Mesenchymal stem cell (in vitro differentiated cells and primary cell): ENCODE measurements around the gene METRNL.
"Not testable (repeated sequence)": the region's sequence is repeated elsewhere in the genome, so short reads cannot be mapped to it uniquely, and the experiment has no call there.

Source experiments
- DNase-seq: peaks from one replicate; pipeline ENCODE4 v3.0.0-alpha.2; 2013
- H2AFZ ChIP-seq: one replicate; pipeline ENCODE4 v1.6.1; 2013; ENCODE audit warnings: low read depth, mild to moderate bottlenecking, control low read depth, inconsistent platforms, low read length, moderate library complexity
- H2AK5ac ChIP-seq: 2 replicates; pipeline ENCODE4 v1.6.1; 2013; ENCODE audit warnings: low read length, moderate library complexity, mild to moderate bottlenecking, inconsistent platforms; ENCODE audit not compliant: severe bottlenecking
- H2BK120ac ChIP-seq: one replicate; pipeline ENCODE4 v1.6.1; 2013; ENCODE audit warnings: low read depth, mild to moderate bottlenecking, inconsistent platforms, low read length, moderate library complexity
- H2BK12ac ChIP-seq, 2 experiments: one replicate each; pipeline ENCODE4 v1.6.1; 2013; ENCODE audit warnings: inconsistent platforms in 2 of 2, low read length in 2 of 2, mild to moderate bottlenecking in 2 of 2, moderate library complexity in 2 of 2, control low read depth in 1 of 2
- H2BK15ac ChIP-seq: one replicate; pipeline ENCODE4 v1.6.1; 2013; ENCODE audit warnings: mild to moderate bottlenecking, low read depth, inconsistent platforms; ENCODE audit not compliant: poor library complexity, severe bottlenecking
- H2BK5ac ChIP-seq: 2 replicates; pipeline ENCODE4 v1.6.1; 2013; ENCODE audit warnings: low read depth, mild to moderate bottlenecking, low read length, control low read depth, inconsistent platforms; ENCODE audit not compliant: poor library complexity, severe bottlenecking
- H3K14ac ChIP-seq, 2 experiments: one replicate each; pipeline ENCODE4 v1.6.1; 2013; ENCODE audit warnings: inconsistent platforms in 2 of 2, low read length in 2 of 2, control low read depth in 1 of 2, mild to moderate bottlenecking in 1 of 2, moderate library complexity in 1 of 2
- H3K18ac ChIP-seq, 2 experiments: one replicate each; pipeline ENCODE4 v1.6.1; 2013; ENCODE audit warnings: inconsistent platforms in 2 of 2, low read length in 2 of 2, control low read depth in 1 of 2, low read depth in 1 of 2, mild to moderate bottlenecking in 1 of 2
- H3K23ac ChIP-seq, 2 experiments: one replicate each; pipeline ENCODE4 v1.6.1; 2013; ENCODE audit warnings: inconsistent platforms in 2 of 2, low read length in 2 of 2, mild to moderate bottlenecking in 2 of 2, moderate library complexity in 2 of 2, control low read depth in 1 of 2
- H3K27ac ChIP-seq: 2 replicates; pipeline ENCODE4 v1.5.1; 2013; ENCODE audit warnings: mild to moderate bottlenecking, moderate library complexity, low read length, control low read depth, inconsistent platforms; ENCODE audit not compliant: poor library complexity, severe bottlenecking
- H3K27me3 ChIP-seq, 2 experiments: 2 replicates each; pipeline versions ENCODE4 v1.6.1 to v1.7.0; 2013; ENCODE audit warnings: low read length in 2 of 2, mild to moderate bottlenecking in 2 of 2, moderate library complexity in 2 of 2, control low read depth in 1 of 2, inconsistent platforms in 1 of 2; ENCODE audit not compliant: control insufficient read depth in 1 of 2, insufficient read depth in 1 of 2
- H3K36me3 ChIP-seq, 2 experiments: 2 replicates each; pipeline versions ENCODE4 v1.6.1 to v1.7.0; 2013; ENCODE audit warnings: low read length in 2 of 2, control low read depth in 1 of 2, inconsistent platforms in 1 of 2, low read depth in 1 of 2, mild to moderate bottlenecking in 1 of 2; ENCODE audit not compliant: insufficient read depth in 2 of 2, control insufficient read depth in 1 of 2
- H3K4ac ChIP-seq, 2 experiments: one replicate each; pipeline ENCODE4 v1.6.1; 2013; ENCODE audit warnings: inconsistent platforms in 2 of 2, low read length in 2 of 2, mild to moderate bottlenecking in 2 of 2, moderate library complexity in 2 of 2, control low read depth in 1 of 2, low read depth in 1 of 2
- H3K4me1 ChIP-seq: 2 replicates; pipeline ENCODE4 v1.6.1; 2013; ENCODE audit warnings: low read depth, low read length, control low read depth; ENCODE audit not compliant: control insufficient read depth, insufficient read depth
- H3K4me2 ChIP-seq: 2 replicates; pipeline ENCODE4 v1.6.1; 2013; ENCODE audit warnings: low read length, mild to moderate bottlenecking, inconsistent platforms; ENCODE audit not compliant: poor library complexity, severe bottlenecking
- H3K4me3 ChIP-seq, 2 experiments: 2 replicates each; pipeline versions ENCODE4 v1.5.1 to v1.7.0; 2013; ENCODE audit warnings: low read length in 2 of 2, mild to moderate bottlenecking in 2 of 2, control low read depth in 1 of 2, low read depth in 1 of 2; ENCODE audit not compliant: insufficient read depth in 1 of 2
- H3K79me1 ChIP-seq: replicated peaks from 2 replicates; pipeline ENCODE4 v1.6.1; 2013; ENCODE audit warnings: mild to moderate bottlenecking, control low read depth, low read length, inconsistent platforms; ENCODE audit not compliant: poor library complexity, severe bottlenecking
- H3K9ac ChIP-seq: 2 replicates; pipeline ENCODE4 v1.7.0; 2013; ENCODE audit warnings: mild to moderate bottlenecking, low read length, moderate library complexity
- H3K9me3 ChIP-seq: 2 replicates; pipeline ENCODE4 v1.7.0; 2013; ENCODE audit warnings: mild to moderate bottlenecking, low read length; ENCODE audit not compliant: control insufficient read depth
- H4K8ac ChIP-seq: one replicate; pipeline ENCODE4 v1.6.1; 2013; ENCODE audit warnings: inconsistent platforms, mild to moderate bottlenecking, low read length, moderate library complexity
- H4K91ac ChIP-seq: one replicate; pipeline ENCODE4 v1.6.1; 2013; ENCODE audit warnings: mild to moderate bottlenecking, low read length, inconsistent platforms
- WGBS: methylation state at CpG from one replicate; pipeline ENCODE4 v1.1.7; 2013; ENCODE audit warnings: mixed read lengths; 5-methylcytosine and 5-hydroxymethylcytosine counted together

Gene METRNL

DNA sequence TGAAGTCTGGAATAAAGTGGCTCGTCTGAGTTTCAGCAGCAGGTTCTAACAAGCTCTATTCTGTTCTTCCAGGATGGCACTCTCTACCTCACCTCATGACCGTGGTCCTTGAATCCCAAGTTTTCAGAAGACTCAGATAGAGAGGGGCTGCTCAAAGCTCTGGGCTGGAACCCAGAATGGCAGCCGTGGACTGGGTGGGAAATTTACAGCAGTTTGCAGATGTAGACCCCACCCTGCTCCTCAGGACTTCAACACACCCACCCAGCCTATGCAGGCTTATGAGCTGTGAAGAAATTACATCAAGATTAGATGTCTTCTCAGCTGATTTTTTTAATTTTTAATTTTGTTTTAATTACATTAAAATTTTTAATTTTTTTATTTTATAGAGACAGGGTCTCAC is 59.4 kb downstream of the METRNL start:
- no peak for DNase-seq
- no peak overlapping the region for H4K91ac ChIP-seq
- H3K4me3 ChIP-seq, result no peak overlapping the region
- no peak overlapping the region for H3K9ac ChIP-seq
- H3K79me1 ChIP-seq, result no peaks in the 10 kb centered on the region
- no peak overlapping the region for H2BK15ac ChIP-seq
- no peak overlapping the region for H3K23ac ChIP-seq
- no peak overlapping the region for H4K8ac ChIP-seq
- no peak overlapping the region for H2AFZ ChIP-seq
- H3K4me1 ChIP-seq, result peaks cover 2% of the 10 kb centered on the region
- H3K9me3 ChIP-seq, result peaks cover 21% of the 10 kb centered on the region
- H3K27ac ChIP-seq, result no peak overlapping the region
- H2BK5ac ChIP-seq, result no peak overlapping the region
- 44% methylated on average over 2 of the region's 3 CpGs for WGBS
- H3K18ac ChIP-seq, result no peak overlapping the region
- H3K36me3 ChIP-seq, result no peaks in the 10 kb centered on the region
- no peak overlapping the region for H3K4me2 ChIP-seq
- H2AK5ac ChIP-seq, result no peak overlapping the region
- H3K14ac ChIP-seq, result no peak overlapping the region
- H2BK120ac ChIP-seq, result no peak overlapping the region
- peaks cover 10 to 13% of the 10 kb centered on the region in 2 experiments for H3K27me3 ChIP-seq
- H3K4ac ChIP-seq, result no peak overlapping the region
- no peak overlapping the region for H2BK12ac ChIP-seq

DNA sequence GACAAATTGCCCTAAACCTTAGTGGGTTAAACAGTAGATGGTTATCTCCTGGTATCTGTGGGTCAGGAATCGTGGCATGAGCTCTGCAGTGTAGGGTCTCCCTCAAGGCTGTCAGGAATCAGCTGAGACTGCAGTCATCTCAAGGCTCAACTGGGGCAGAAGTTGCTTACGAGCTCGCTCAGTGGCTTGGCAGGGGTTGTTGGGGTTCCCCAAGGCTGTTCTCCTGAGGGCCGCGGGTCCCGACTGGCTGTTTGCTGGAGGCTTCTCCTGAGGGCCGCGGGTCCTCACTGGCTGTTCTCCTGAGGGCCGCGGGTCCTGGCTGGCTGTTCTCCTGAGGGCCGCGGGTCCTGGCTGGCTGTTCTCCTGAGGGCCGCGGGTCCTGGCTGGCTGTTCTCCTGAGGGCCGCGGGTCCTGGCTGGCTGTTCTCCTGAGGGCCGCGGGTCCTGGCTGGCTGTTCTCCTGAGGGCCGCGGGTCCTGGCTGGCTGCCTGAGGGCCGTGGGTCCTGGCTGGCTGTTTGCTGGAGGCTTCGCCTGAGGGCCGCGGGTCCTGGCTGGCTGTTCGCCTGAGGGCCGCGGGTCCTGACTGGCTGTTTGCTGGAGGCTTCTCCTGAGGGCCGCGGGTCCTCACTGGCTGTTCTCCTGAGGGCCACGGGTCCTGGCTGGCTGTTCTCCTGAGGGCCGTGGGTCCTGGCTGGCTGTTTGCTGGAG is 60.3 kb downstream of the METRNL start:
- H3K27ac ChIP-seq, H3K14ac ChIP-seq, H3K23ac ChIP-seq, H4K8ac ChIP-seq, DNase-seq, H3K18ac ChIP-seq, H3K36me3 ChIP-seq, H4K91ac ChIP-seq, H3K4me1 ChIP-seq, H2BK5ac ChIP-seq, H2AFZ ChIP-seq, H3K4me2 ChIP-seq, H2BK120ac ChIP-seq, H3K9ac ChIP-seq, H3K4me3 ChIP-seq, H2BK15ac ChIP-seq, H2BK12ac ChIP-seq, H3K79me1 ChIP-seq, H3K4ac ChIP-seq, H2AK5ac ChIP-seq: not testable (repeated sequence)
- Histone ChIP-seq H3K27me3 (peaks cover 10 to 12% of the 10 kb centered on the region in 2 experiments), H3K9me3 (peaks cover 21% of the 10 kb centered on the region)
- WGBS, result 87% methylated on average over 21 of the region's 31 CpGs

- H2BK12ac ChIP-seq, H3K14ac ChIP-seq, H3K4ac ChIP-seq, H3K18ac ChIP-seq, H3K9ac ChIP-seq, H3K36me3 ChIP-seq, DNase-seq, H2BK5ac ChIP-seq, H2BK120ac ChIP-seq, H2AFZ ChIP-seq, H3K4me2 ChIP-seq, H3K27ac ChIP-seq, H2AK5ac ChIP-seq, H2BK15ac ChIP-seq, H3K4me3 ChIP-seq, H3K23ac ChIP-seq, H4K8ac ChIP-seq, H4K91ac ChIP-seq, H3K79me1 ChIP-seq: not testable (repeated sequence)
- 94% methylated on average over 6 of the region's 13 CpGs for WGBS
- Histone ChIP-seq H3K9me3 (peaks cover 21% of the 10 kb centered on the region), H3K4me1 (peaks cover 10% of the 10 kb centered on the region), H3K27me3 (peaks cover 10 to 12% of the 10 kb centered on the region in 2 experiments)
These were observed 60.8 kb downstream of the METRNL start for GRCh38 chr17:83140249-83140566.

DNA sequence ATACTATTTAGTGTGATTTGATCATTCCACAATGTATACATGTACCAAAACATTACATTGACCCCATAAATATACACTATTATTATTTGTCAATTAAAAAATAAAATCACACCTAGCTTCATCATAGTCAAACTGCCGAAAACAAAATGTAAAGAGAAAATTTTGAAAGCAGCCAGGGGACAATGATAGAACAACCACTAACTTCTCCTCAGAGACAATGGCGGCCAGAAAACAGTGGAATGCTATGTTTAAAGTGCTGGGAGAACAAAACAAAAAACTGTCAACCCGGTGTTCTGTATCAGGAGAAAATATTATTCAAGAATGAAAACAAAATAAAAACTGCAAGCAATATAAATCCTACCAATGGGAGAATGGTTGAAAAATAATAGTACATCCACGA is 63.2 kb downstream of the METRNL start:
- Histone ChIP-seq H3K79me1 (no peaks in the 10 kb centered on the region), H2BK5ac (no peak overlapping the region), H2AK5ac (no peak overlapping the region), H3K9ac (no peak overlapping the region), H3K18ac (no peak overlapping the region), H3K4me2 (no peak overlapping the region), H3K27ac (no peak overlapping the region), H3K23ac (no peak overlapping the region), H2BK120ac (no peak overlapping the region), H3K27me3 (peaks cover 4 to 5% of the 10 kb centered on the region in 2 experiments), H3K36me3 (no peaks in the 10 kb centered on the region), H2BK12ac (no peak overlapping the region), H4K8ac (no peak overlapping the region), H3K4ac (no peak overlapping the region), H2AFZ (no peak overlapping the region), H3K14ac (no peak overlapping the region), H3K4me3 (no peak overlapping the region), H4K91ac (no peak overlapping the region), H3K9me3 (peaks cover 21% of the 10 kb centered on the region), H3K4me1 (peaks cover 10% of the 10 kb centered on the region), H2BK15ac (no peak overlapping the region)
- no peak for DNase-seq
- no CpG with 5 or more reads among the region's 4 CpGs for WGBS
